Neutrophil (primary cell): Measurements from ENCODE around the gene TBC1D30.

ENCODE experiments used
- H3K27ac ChIP-seq: fragments of 200-600 bp; sonication (generic); 2 replicates; pipeline ENCODE4 v1.5.1; 2016; ENCODE audit warnings: mild to moderate bottlenecking, moderate library complexity
- H3K27me3 ChIP-seq: fragments of 200-600 bp; sonication (generic); 2 replicates; pipeline ENCODE4 v1.6.0; 2016; ENCODE audit warnings: mild to moderate bottlenecking
- H3K36me3 ChIP-seq: fragments of 200-600 bp; sonication (generic); 2 replicates; pipeline ENCODE4 v1.5.1; 2017
- H3K4me1 ChIP-seq, 2 experiments: fragments of 200-600 bp in 1 of 2; sonication (generic) in 1 of 2; 1 replicate in 1 of 2; 2 replicates in 1 of 2; pipeline versions ENCODE4 v1.5.1 to v1.6.1; 2013 to 2016; ENCODE audit warnings: low read depth in 1 of 2, low read length in 1 of 2, mild to moderate bottlenecking in 1 of 2, moderate library complexity in 1 of 2; ENCODE audit not compliant: control insufficient read depth in 1 of 2, insufficient read depth in 1 of 2
- H3K4me3 ChIP-seq, 2 experiments: fragments of 200-600 bp in 1 of 2; sonication (generic) in 1 of 2; 1 replicate in 1 of 2; 2 replicates in 1 of 2; pipeline ENCODE4 v1.5.1; 2013 to 2016; ENCODE audit warnings: low read depth in 1 of 2, low read length in 1 of 2, mild to moderate bottlenecking in 1 of 2, moderate library complexity in 1 of 2
- H3K9me3 ChIP-seq: fragments of 200-600 bp; sonication (generic); 2 replicates; pipeline ENCODE4 v1.5.1; 2016
- TF ChIP-seq, protein P1 (sequence below): fragments of 200-600 bp; sonication (generic); IDR thresholded peaks from 2 replicates; pipeline ENCODE4 v1.5.1; 2016; ENCODE audit warnings: antibody characterized with exemption

Gene TBC1D30

DNA sequence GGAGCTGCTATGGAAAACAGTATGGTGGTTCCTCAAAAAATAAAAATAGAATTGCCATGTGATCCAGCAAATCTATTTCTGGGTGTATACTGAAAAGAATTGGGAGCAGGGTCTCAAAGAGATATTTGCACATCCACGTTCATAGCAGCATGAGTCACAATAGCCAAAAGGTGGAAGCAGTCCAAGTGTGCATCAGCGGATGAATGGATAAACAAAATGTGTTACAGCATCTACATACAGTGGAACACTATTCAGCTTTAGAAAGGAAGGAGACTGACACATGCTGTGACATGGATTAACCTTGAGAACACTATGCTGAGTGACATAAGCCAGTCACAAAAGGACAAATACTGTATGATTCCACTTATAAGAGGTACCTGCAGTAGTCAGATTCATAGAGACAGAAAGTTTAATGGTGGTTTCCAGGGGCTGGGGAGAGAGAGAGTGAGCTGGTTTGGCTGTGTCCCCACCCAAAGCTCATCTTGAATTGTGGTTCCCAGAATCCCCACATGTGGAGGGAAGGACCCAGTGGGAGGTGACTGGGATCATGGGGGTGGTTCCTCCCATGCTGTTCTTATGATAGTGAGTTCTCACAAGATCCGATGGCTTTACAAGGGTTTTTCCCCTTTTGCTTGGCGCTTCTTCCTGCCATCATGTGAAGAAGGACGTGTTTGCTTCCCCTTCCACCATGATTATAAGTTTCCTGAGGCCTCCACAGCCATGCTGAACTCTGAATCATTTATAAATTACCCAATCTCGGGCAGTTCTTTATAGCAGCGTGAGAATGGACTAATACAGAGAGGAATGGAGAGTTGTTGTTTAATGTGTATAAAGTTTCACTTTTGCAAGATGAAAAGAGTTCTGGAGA, 17.6 kb upstream of the TBC1D30 start:
- Histone ChIP-seq H3K4me1 (peaks cover 0 to 4% of the 10 kb centered on the region in 2 experiments), H3K27ac (no peak overlapping the region), H3K36me3 (no peaks in the 10 kb centered on the region), H3K9me3 (no peaks in the 10 kb centered on the region), H3K4me3 (no peak overlapping the region), H3K27me3 (peaks cover 65% of the 10 kb centered on the region)
- TF ChIP-seq, protein P1, sequence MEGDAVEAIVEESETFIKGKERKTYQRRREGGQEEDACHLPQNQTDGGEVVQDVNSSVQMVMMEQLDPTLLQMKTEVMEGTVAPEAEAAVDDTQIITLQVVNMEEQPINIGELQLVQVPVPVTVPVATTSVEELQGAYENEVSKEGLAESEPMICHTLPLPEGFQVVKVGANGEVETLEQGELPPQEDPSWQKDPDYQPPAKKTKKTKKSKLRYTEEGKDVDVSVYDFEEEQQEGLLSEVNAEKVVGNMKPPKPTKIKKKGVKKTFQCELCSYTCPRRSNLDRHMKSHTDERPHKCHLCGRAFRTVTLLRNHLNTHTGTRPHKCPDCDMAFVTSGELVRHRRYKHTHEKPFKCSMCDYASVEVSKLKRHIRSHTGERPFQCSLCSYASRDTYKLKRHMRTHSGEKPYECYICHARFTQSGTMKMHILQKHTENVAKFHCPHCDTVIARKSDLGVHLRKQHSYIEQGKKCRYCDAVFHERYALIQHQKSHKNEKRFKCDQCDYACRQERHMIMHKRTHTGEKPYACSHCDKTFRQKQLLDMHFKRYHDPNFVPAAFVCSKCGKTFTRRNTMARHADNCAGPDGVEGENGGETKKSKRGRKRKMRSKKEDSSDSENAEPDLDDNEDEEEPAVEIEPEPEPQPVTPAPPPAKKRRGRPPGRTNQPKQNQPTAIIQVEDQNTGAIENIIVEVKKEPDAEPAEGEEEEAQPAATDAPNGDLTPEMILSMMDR: no peak

GRCh38 chr12:64808110-64808509, 16.3 kb upstream of the TBC1D30 start:
- Histone ChIP-seq H3K4me1 (no peaks in the 10 kb centered on the region), H3K4me3 (no peak overlapping the region), H3K9me3 (no peaks in the 10 kb centered on the region), H3K36me3 (no peaks in the 10 kb centered on the region), H3K27ac (no peak overlapping the region), H3K27me3 (peaks cover 71% of the 10 kb centered on the region)
- TF ChIP-seq, protein P1: no peak

- no peaks in the 10 kb centered on the region for H3K4me1 ChIP-seq
- H3K9me3 ChIP-seq: no peaks in the 10 kb centered on the region
- no peak overlapping the region for H3K4me3 ChIP-seq
- H3K27ac ChIP-seq: no peak overlapping the region
- TF ChIP-seq, protein P1: no peak
- H3K27me3 ChIP-seq: peaks cover 62% of the 10 kb centered on the region
- H3K36me3 ChIP-seq: no peaks in the 10 kb centered on the region
Observed at GRCh38 chr12:64810831-64811230, 13.6 kb upstream of the TBC1D30 start.

GRCh38 chr12:64813723-64814122, 10.7 kb upstream of the TBC1D30 start:
- no peaks in the 10 kb centered on the region for H3K36me3 ChIP-seq
- H3K4me1 ChIP-seq: no peaks in the 10 kb centered on the region
- H3K27me3 ChIP-seq: peaks cover 36% of the 10 kb centered on the region
- no peak overlapping the region for H3K27ac ChIP-seq
- H3K4me3 ChIP-seq: no peak overlapping the region
- TF ChIP-seq, protein P1: no peak
- no peaks in the 10 kb centered on the region for H3K9me3 ChIP-seq

- Histone ChIP-seq H3K27me3 (peaks cover 29% of the 10 kb centered on the region), H3K4me1 (no peaks in the 10 kb centered on the region), H3K9me3 (no peaks in the 10 kb centered on the region), H3K36me3 (no peaks in the 10 kb centered on the region), H3K27ac (no peak overlapping the region), H3K4me3 (no peak overlapping the region)
- TF ChIP-seq, protein P1: no peak
Observed at GRCh38 chr12:64814432-64814831, 10.0 kb upstream of the TBC1D30 start.
